GM12878 (cell line): ENCODE measurements around the gene LRP1B. TPM values are rescaled to one million over a fixed set of nuclear protein-coding genes. Genes with fewer than 3 reads are reported as not detected.

Source experiments
- ATAC-seq: fragments of 200-7000 bp; cut with Tn5 transposase; 3 replicates; pipeline ENCODE4 v1.9.1; 2020; ENCODE audit warnings: mild to moderate bottlenecking, moderate library complexity
- BruUV-seq: library from RNA; stranded (reverse); fragments of 400-500 nt; replicated peaks from 2 replicates; lab custom pipeline; 2021; lab: Mats Ljungman, UMichigan
- CTCF ChIA-PET: fragments of 300-600 bp; sonication (Branson Sonifier 250); formaldehyde crosslinking; extraction: SDS; loops from one replicate; lab custom pipeline; 2021; ENCODE audit warnings: inconsistent platforms; lab: Yijun Ruan, JAX
- POLR2A ChIA-PET: fragments of 350-600 bp; formaldehyde crosslinking; extraction: SDS; loops from one replicate; lab custom pipeline; 2021; ENCODE audit warnings: inconsistent platforms; lab: Charles Lee
- RAD21 ChIA-PET: fragments of 300-600 bp; sonication (Branson Sonifier 250); formaldehyde crosslinking; loops from one replicate; lab custom pipeline; 2023; ENCODE audit warnings: antibody characterized with exemption; ENCODE audit not compliant: unreplicated experiment; lab: Charles Lee
- SMC1A ChIA-PET: fragments of 300-600 bp; sonication (Branson Sonifier 250); formaldehyde crosslinking; loops from one replicate; lab custom pipeline; 2023; ENCODE audit not compliant: unreplicated experiment, uncharacterized antibody; lab: Charles Lee
- DNase-seq: peaks from one replicate; pipeline ENCODE4 v3.0.0-alpha.2; 2011; ENCODE audit warnings: low read depth, low spot score
- FAIRE-seq: peaks from 3 replicates; lab custom pipeline; 2011; peaks lifted over from hg19 to GRCh38; lab: Jason Lieb, UNC
- H2AFZ ChIP-seq: 2 replicates; pipeline ENCODE4 v1.6.0; 2011; ENCODE audit warnings: low read depth, low read length, control low read depth; ENCODE audit not compliant: control insufficient read depth
- H3K27ac ChIP-seq: 2 replicates; pipeline ENCODE4 v1.5.1; 2011; ENCODE audit warnings: control low read depth; ENCODE audit not compliant: control insufficient read depth, insufficient read depth
- H3K27me3 ChIP-seq, 2 experiments: replicated peaks in 1 of 2; 2 replicates each; pipeline versions ENCODE4 v1.6.0 to v1.6.1; 2011; ENCODE audit warnings: low read length in 1 of 2; ENCODE audit not compliant: control insufficient read depth in 2 of 2, insufficient read depth in 2 of 2
- H3K36me3 ChIP-seq, 2 experiments: 2 replicates each; pipeline ENCODE4 v1.5.1; 2011; ENCODE audit warnings: low read length in 1 of 2; ENCODE audit not compliant: control insufficient read depth in 2 of 2, insufficient read depth in 2 of 2
- H3K4me1 ChIP-seq: 2 replicates; pipeline ENCODE4 v1.6.1; 2011; ENCODE audit warnings: mild to moderate bottlenecking, low read length, moderate library complexity, mixed read lengths; ENCODE audit not compliant: control insufficient read depth, insufficient read depth
- H3K4me2 ChIP-seq: 2 replicates; pipeline ENCODE4 v1.6.0; 2011; ENCODE audit warnings: control low read depth; ENCODE audit not compliant: control insufficient read depth, insufficient read depth
- H3K4me3 ChIP-seq: fragments of 200-600 bp; sonication (generic); 2 replicates; pipeline ENCODE4 v1.5.1; 2016
- H3K79me2 ChIP-seq: 2 replicates; pipeline ENCODE4 v1.6.0; 2011; ENCODE audit warnings: low read length; ENCODE audit not compliant: control insufficient read depth, insufficient read depth
- H3K9ac ChIP-seq: 2 replicates; pipeline ENCODE4 v1.8.0; 2011; ENCODE audit warnings: low read length, control low read depth, mixed read lengths; ENCODE audit not compliant: control insufficient read depth, insufficient read depth
- H3K9me3 ChIP-seq: replicated peaks from 3 replicates; pipeline ENCODE4 v1.5.1; 2011; ENCODE audit warnings: mild to moderate bottlenecking, low read length; ENCODE audit not compliant: control insufficient read depth, insufficient read depth
- H4K20me1 ChIP-seq: 2 replicates; pipeline ENCODE4 v1.6.0; 2011; ENCODE audit not compliant: control insufficient read depth, insufficient read depth
- ATF7 ChIP-seq: fragments of 450-650 bp; IDR thresholded peaks from 2 replicates; pipeline ENCODE4 v1.6.1; 2016; ENCODE audit warnings: low read depth, mild to moderate bottlenecking
- BACH1 ChIP-seq: fragments of 450-650 bp; IDR thresholded peaks from 2 replicates; pipeline ENCODE4 v1.6.1; 2017; ENCODE audit warnings: mild to moderate bottlenecking, borderline replicate concordance
- BHLHE40 ChIP-seq, 2 experiments: fragments of 450-650 bp in 1 of 2; IDR thresholded peaks; 2 replicates each; pipeline ENCODE4 v1.6.1; 2011 to 2017; ENCODE audit warnings: low read depth in 2 of 2, borderline replicate concordance in 1 of 2, improper control_type of control experiment in 1 of 2, low read length in 1 of 2, mild to moderate bottlenecking in 1 of 2
- CREB1 ChIP-seq: IDR thresholded peaks from 2 replicates; pipeline ENCODE4 v1.6.1; 2012; ENCODE audit warnings: low read depth, mild to moderate bottlenecking, inconsistent platforms
- CREM ChIP-seq: IDR thresholded peaks from 2 replicates; pipeline ENCODE4 v1.6.1; 2014; ENCODE audit warnings: antibody characterized with exemption, low read depth
- EED ChIP-seq: sonication (generic); IDR thresholded peaks from 2 replicates; pipeline ENCODE4 v1.6.1; 2016; ENCODE audit warnings: antibody characterized with exemption, low read depth
- EP300 ChIP-seq, 2 experiments: fragments of 150-350 bp in 1 of 2; IDR thresholded peaks; 2 replicates each; pipeline ENCODE4 v1.6.1; 2011 to 2012; ENCODE audit warnings: low read depth in 2 of 2, low read length in 2 of 2, borderline replicate concordance in 1 of 2, improper control_type of control experiment in 1 of 2, inconsistent platforms in 1 of 2; ENCODE audit not compliant: control insufficient read depth in 1 of 2
- MYC ChIP-seq: IDR thresholded peaks from 2 replicates; pipeline ENCODE4 v1.6.1; 2011; ENCODE audit warnings: mild to moderate bottlenecking, low read length, moderate library complexity, inconsistent platforms; ENCODE audit not compliant: insufficient read depth, insufficient replicate concordance, insufficient read length, severe bottlenecking
- POLR2AphosphoS2 ChIP-seq: IDR thresholded peaks from 2 replicates; pipeline ENCODE4 v1.6.1; 2011; ENCODE audit warnings: low read depth, mild to moderate bottlenecking, low read length, improper control_type of control experiment, moderate library complexity
- RB1 ChIP-seq: fragments of 450-650 bp; formaldehyde crosslinking; IDR thresholded peaks from 2 replicates; pipeline ENCODE4 v1.6.1; 2017; ENCODE audit warnings: mild to moderate bottlenecking, borderline replicate concordance
- SRF ChIP-seq, 2 experiments: IDR thresholded peaks; 2 replicates each; pipeline ENCODE4 v1.6.1; 2011; ENCODE audit warnings: low read depth in 2 of 2, low read length in 2 of 2, mild to moderate bottlenecking in 1 of 2, moderate library complexity in 1 of 2
- TBL1XR1 ChIP-seq: IDR thresholded peaks from 2 replicates; pipeline ENCODE4 v1.6.1; 2012; ENCODE audit warnings: low read depth, low read length, improper control_type of control experiment
- whole genome bisulfite sequencing: methylation state at CpG from one replicate; pipeline ENCODE4 v1.1.6; 2016; ENCODE audit warnings: low lambda C conversion rate; ENCODE audit not compliant: insufficient replicate concordance, insufficient coverage; ENCODE audit errors: missing lambda C conversion rate; 5-methylcytosine and 5-hydroxymethylcytosine counted together
- in situ Hi-C: fragments of 300-500 bp; cut with MboI; formaldehyde crosslinking; loops from 9 replicates; pipeline ENCODE4 v1.14.3; 2018; ENCODE audit warnings: mixed read lengths
- intact Hi-C: fragments of 100-400 bp; cut with micrococcal nuclease; formaldehyde crosslinking; loops from one replicate; pipeline ENCODE4 v1.14.2; 2022; ENCODE audit not compliant: unreplicated experiment
- polyA plus RNA-seq, 11 experiments: library from polyadenylated mRNA; depleted of rRNA in 4 of 11; unstranded in 6 of 11; stranded (reverse) in 5 of 11; fragments of >200 nt; fragmentation: Nextera tagmentation in 4 of 11; fragmentation: Illumina TruSeq in 1 of 11; extraction: Ambion mirVana in 4 of 11; extraction: Trizol in 1 of 11; gene quantifications; 1 replicate in 1 of 11; 2 replicates in 10 of 11; pipeline versions ENCODE4 v1.2.1 to v1.2.3, GENCODE V29; 2011 to 2016; ENCODE audit warnings: inconsistent platforms in 2 of 11, missing spikeins in 2 of 11, low read depth in 1 of 11
- total RNA-seq, 4 experiments: library from RNA; depleted of rRNA in 3 of 4; stranded (reverse); fragments of >200 nt in 3 of 4; fragmentation: Illumina TruSeq in 1 of 4; extraction: Trizol in 1 of 4; gene quantifications; 2 replicates each; pipeline versions ENCODE4 v1.2.1 to v1.2.3, GENCODE V29; 2013 to 2021
- TF ChIP-seq, protein P1 (sequence below): fragments of 450-650 bp; IDR thresholded peaks from 2 replicates; pipeline ENCODE4 v1.6.1; 2018; ENCODE audit warnings: mild to moderate bottlenecking, low read depth, moderate library complexity; ENCODE audit not compliant: partially characterized antibody
- TF ChIP-seq, protein P2 (sequence below): IDR thresholded peaks from 2 replicates; pipeline ENCODE4 v1.6.1; 2012; ENCODE audit warnings: low read depth, low read length, improper control_type of control experiment

LRP1B gene
- total and polyA plus RNA-seq, 10 of the 15 experiments (the other 5 are each of a cell fraction or from before 2014, with no cell fraction given): under 0.01 to 0.06 (median 0.03) TPM; not detected in 5

DNA sequence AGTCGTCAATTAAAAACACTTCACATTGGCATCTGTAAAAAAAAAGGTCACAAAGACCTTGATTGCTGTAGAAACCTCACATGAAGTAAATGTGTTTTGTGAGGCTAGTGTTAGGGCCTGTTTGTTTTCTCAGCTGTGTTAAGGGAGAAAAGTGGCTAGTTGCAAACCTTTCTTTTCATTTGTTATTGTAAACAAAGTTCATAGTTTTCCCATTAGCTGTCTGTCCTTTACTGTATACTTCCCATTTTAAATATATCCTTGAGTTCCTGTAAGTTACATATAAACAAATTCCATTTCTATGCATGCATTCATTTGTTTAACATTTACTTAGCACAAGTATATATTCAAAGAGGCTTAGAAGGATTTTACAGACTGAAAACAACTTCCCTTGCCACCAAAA, 1250.2 kb downstream of the LRP1B start (continued):
- TF ChIP-seq, protein P1, sequence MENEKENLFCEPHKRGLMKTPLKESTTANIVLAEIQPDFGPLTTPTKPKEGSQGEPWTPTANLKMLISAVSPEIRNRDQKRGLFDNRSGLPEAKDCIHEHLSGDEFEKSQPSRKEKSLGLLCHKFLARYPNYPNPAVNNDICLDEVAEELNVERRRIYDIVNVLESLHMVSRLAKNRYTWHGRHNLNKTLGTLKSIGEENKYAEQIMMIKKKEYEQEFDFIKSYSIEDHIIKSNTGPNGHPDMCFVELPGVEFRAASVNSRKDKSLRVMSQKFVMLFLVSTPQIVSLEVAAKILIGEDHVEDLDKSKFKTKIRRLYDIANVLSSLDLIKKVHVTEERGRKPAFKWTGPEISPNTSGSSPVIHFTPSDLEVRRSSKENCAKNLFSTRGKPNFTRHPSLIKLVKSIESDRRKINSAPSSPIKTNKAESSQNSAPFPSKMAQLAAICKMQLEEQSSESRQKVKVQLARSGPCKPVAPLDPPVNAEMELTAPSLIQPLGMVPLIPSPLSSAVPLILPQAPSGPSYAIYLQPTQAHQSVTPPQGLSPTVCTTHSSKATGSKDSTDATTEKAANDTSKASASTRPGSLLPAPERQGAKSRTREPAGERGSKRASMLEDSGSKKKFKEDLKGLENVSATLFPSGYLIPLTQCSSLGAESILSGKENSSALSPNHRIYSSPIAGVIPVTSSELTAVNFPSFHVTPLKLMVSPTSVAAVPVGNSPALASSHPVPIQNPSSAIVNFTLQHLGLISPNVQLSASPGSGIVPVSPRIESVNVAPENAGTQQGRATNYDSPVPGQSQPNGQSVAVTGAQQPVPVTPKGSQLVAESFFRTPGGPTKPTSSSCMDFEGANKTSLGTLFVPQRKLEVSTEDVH: no peak
- TF ChIP-seq RB1: no peak
- TF ChIP-seq SRF (IDR thresholded peaks at IDR 0.05; ENCODE audit: low read depth in 2 of 2, low read length in 2 of 2): no peak
- no peak for TF ChIP-seq TBL1XR1
- TF ChIP-seq CREB1: no peak
- TF ChIP-seq, protein P2, sequence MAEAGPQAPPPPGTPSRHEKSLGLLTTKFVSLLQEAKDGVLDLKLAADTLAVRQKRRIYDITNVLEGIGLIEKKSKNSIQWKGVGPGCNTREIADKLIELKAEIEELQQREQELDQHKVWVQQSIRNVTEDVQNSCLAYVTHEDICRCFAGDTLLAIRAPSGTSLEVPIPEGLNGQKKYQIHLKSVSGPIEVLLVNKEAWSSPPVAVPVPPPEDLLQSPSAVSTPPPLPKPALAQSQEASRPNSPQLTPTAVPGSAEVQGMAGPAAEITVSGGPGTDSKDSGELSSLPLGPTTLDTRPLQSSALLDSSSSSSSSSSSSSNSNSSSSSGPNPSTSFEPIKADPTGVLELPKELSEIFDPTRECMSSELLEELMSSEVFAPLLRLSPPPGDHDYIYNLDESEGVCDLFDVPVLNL: no peak
- no peak for TF ChIP-seq CREM
- no peak for TF ChIP-seq POLR2AphosphoS2
- TF ChIP-seq EED: no peak
- TF ChIP-seq EP300 (IDR thresholded peaks at IDR 0.05; ENCODE audit: borderline replicate concordance in 1 of 2, control insufficient read depth in 1 of 2, low read depth in 2 of 2, low read length in 2 of 2): no peak

DNA sequence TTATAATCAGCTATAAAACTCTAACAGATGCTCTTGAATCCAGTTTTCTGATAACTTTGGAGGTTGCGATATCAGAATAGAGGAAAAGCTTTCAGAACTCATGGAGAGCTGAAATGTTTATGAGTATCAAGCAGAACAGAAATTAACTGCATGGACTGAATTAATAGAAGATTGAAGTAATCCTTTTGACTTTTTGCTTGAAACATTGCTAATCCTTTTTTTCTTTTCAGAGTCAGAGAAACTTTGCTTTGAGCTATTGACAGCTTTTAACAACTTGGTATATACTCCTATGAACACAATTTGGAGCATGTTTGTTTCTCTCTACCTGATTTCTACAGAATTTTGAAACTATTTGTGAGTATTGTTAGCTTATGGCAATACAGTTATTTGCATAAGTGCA, 1254.8 kb downstream of the LRP1B start:
- 0% methylated on average over 1 of the region's 1 CpG for WGBS
- in situ Hi-C loops: no loop called here

More for the DNA sequence above, 1254.8 kb downstream of the LRP1B start:
- FAIRE-seq (no peak), DNase-seq (no peak)
- Histone ChIP-seq H3K36me3 (no peaks in the 10 kb centered on the region), H3K27me3 (no peaks in the 10 kb centered on the region), H3K4me1 (no peaks in the 10 kb centered on the region), H3K4me2 (no peak overlapping the region), H3K4me3 (no peak overlapping the region), H3K9me3 (no peaks in the 10 kb centered on the region), H3K79me2 (no peaks in the 10 kb centered on the region), H2AFZ (no peak overlapping the region), H3K9ac (no peak overlapping the region)
- RAD21 ChIA-PET: no interaction called here
- SMC1A ChIA-PET: no interaction called here
- POLR2A ChIA-PET: no interaction called here
- intact Hi-C loops: no loop called here
- no TSS peak for BruUV-seq
- CTCF ChIA-PET: interaction anchor here (1.2 to 2.2 kb wide), 2 partner anchors 9 to 12 kb away, joined by 4 to 7 read pairs; no protein-coding TSS in a partner anchor
- TF ChIP-seq ATF7: no peak
- TF ChIP-seq BACH1: no peak
- no peak for TF ChIP-seq MYC
- no peak for TF ChIP-seq CREM
- TF ChIP-seq BHLHE40 (IDR thresholded peaks at IDR 0.05; ENCODE audit: borderline replicate concordance in 1 of 2, low read depth in 2 of 2, low read length in 1 of 2): no peak
- TF ChIP-seq, all 136 proteins: peak for 0
- no peak overlapping the region for H3K27ac ChIP-seq
- ATAC-seq: no peak
- H4K20me1 ChIP-seq: no peaks in the 10 kb centered on the region
